KMS-11 (cell line): Measurements from ENCODE around the gene BRCA2.

Experiments used
- H2AFZ ChIP-seq: fragments of 200-600 bp; sonication (generic); 2 replicates; pipeline ENCODE4 v1.6.1; 2016; ENCODE audit warnings: antibody characterized with exemption, mixed run types, low read depth
- H3K27ac ChIP-seq: fragments of 200-600 bp; sonication (generic); 2 replicates; pipeline ENCODE4 v1.6.1; 2016; ENCODE audit warnings: mild to moderate bottlenecking, mixed run types
- H3K27me3 ChIP-seq: fragments of 200-600 bp; sonication (generic); 2 replicates; pipeline ENCODE4 v1.6.1; 2017; ENCODE audit warnings: mild to moderate bottlenecking, low read depth, mixed run types, moderate library complexity; ENCODE audit not compliant: insufficient read depth
- H3K36me3 ChIP-seq: fragments of 200-600 bp; sonication (generic); 2 replicates; pipeline ENCODE4 v1.6.1; 2017; ENCODE audit warnings: mild to moderate bottlenecking, mixed run types; ENCODE audit not compliant: insufficient read depth
- H3K4me1 ChIP-seq: fragments of 200-600 bp; sonication (generic); 2 replicates; pipeline ENCODE4 v1.6.1; 2016; ENCODE audit warnings: mild to moderate bottlenecking, low read depth, mixed run types; ENCODE audit not compliant: poor library complexity, severe bottlenecking
- H3K4me2 ChIP-seq: fragments of 200-600 bp; sonication (generic); 2 replicates; pipeline ENCODE4 v1.7.0; 2016; ENCODE audit warnings: mild to moderate bottlenecking, mixed run types
- H3K4me3 ChIP-seq: fragments of 200-600 bp; sonication (generic); IDR thresholded peaks from 2 replicates; pipeline ENCODE4 v1.6.1; 2017; ENCODE audit warnings: low read depth, low read length, mixed read lengths; ENCODE audit not compliant: insufficient read depth
- H3K79me2 ChIP-seq: fragments of 200-600 bp; sonication (generic); 2 replicates; pipeline ENCODE4 v1.6.1; 2016; ENCODE audit warnings: low read depth, mixed run types; ENCODE audit not compliant: insufficient read depth
- H3K9ac ChIP-seq: fragments of 200-600 bp; sonication (generic); 2 replicates; pipeline ENCODE4 v1.6.1; 2016; ENCODE audit warnings: mild to moderate bottlenecking, mixed run types
- H4K20me1 ChIP-seq: fragments of 200-600 bp; sonication (generic); 2 replicates; pipeline ENCODE4 v1.6.1; 2016; ENCODE audit warnings: mild to moderate bottlenecking, mixed run types; ENCODE audit not compliant: insufficient read depth
- TF ChIP-seq, protein P1 (sequence below): fragments of 200-600 bp; sonication (generic); conservative IDR thresholded peaks from 2 replicates; pipeline ENCODE4 v1.6.1; 2017; ENCODE audit warnings: low read depth, mild to moderate bottlenecking, antibody characterized with exemption, low read length, moderate library complexity, mixed read lengths

BRCA2 gene

DNA sequence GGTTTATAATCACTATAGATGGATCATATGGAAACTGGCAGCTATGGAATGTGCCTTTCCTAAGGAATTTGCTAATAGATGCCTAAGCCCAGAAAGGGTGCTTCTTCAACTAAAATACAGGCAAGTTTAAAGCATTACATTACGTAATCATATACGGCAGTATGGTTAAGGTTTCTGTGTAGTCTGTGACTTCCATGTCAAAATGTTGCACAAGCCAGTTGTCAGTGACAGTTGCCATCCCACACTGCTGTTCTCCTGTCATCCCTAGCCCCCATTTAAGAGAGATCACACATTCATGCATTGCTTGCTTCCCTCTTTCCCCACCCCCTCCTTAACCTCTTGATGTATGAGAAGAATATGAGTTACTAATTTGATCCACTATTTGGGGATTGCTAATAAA, 47.3 kb downstream of the BRCA2 start:
- Histone ChIP-seq H3K9ac (no peak overlapping the region), H3K36me3 (no peaks in the 10 kb centered on the region), H2AFZ (no peak overlapping the region), H3K4me2 (no peak overlapping the region), H3K27me3 (no peaks in the 10 kb centered on the region), H3K4me1 (no peaks in the 10 kb centered on the region), H3K27ac (no peak overlapping the region), H3K79me2 (no peaks in the 10 kb centered on the region), H4K20me1 (no peaks in the 10 kb centered on the region), H3K4me3 (no peak overlapping the region)
- TF ChIP-seq, protein P1, sequence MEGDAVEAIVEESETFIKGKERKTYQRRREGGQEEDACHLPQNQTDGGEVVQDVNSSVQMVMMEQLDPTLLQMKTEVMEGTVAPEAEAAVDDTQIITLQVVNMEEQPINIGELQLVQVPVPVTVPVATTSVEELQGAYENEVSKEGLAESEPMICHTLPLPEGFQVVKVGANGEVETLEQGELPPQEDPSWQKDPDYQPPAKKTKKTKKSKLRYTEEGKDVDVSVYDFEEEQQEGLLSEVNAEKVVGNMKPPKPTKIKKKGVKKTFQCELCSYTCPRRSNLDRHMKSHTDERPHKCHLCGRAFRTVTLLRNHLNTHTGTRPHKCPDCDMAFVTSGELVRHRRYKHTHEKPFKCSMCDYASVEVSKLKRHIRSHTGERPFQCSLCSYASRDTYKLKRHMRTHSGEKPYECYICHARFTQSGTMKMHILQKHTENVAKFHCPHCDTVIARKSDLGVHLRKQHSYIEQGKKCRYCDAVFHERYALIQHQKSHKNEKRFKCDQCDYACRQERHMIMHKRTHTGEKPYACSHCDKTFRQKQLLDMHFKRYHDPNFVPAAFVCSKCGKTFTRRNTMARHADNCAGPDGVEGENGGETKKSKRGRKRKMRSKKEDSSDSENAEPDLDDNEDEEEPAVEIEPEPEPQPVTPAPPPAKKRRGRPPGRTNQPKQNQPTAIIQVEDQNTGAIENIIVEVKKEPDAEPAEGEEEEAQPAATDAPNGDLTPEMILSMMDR, result no peak

DNA sequence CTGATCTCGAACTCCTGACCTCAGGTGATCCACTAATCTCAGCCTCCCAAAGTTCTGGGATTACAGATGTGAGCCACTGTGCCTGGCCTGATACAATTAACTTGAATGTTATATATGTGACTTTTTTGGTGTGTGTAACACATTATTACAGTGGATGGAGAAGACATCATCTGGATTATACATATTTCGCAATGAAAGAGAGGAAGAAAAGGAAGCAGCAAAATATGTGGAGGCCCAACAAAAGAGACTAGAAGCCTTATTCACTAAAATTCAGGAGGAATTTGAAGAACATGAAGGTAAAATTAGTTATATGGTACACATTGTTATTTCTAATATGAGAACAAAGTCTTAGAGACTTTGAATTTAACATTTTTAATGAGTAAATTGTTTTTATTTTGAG, 55.5 kb downstream of the BRCA2 start:
- no peak overlapping the region for H2AFZ ChIP-seq
- H3K36me3 ChIP-seq, result no peaks in the 10 kb centered on the region
- H3K9ac ChIP-seq, result no peak overlapping the region
- no peak overlapping the region for H3K27ac ChIP-seq
- H3K79me2 ChIP-seq, result no peaks in the 10 kb centered on the region
- no peaks in the 10 kb centered on the region for H3K4me1 ChIP-seq
- no peaks in the 10 kb centered on the region for H3K27me3 ChIP-seq
- TF ChIP-seq, protein P1, result no peak
- H3K4me2 ChIP-seq, result no peak overlapping the region
- no peaks in the 10 kb centered on the region for H4K20me1 ChIP-seq
- H3K4me3 ChIP-seq, result no peak overlapping the region

DNA sequence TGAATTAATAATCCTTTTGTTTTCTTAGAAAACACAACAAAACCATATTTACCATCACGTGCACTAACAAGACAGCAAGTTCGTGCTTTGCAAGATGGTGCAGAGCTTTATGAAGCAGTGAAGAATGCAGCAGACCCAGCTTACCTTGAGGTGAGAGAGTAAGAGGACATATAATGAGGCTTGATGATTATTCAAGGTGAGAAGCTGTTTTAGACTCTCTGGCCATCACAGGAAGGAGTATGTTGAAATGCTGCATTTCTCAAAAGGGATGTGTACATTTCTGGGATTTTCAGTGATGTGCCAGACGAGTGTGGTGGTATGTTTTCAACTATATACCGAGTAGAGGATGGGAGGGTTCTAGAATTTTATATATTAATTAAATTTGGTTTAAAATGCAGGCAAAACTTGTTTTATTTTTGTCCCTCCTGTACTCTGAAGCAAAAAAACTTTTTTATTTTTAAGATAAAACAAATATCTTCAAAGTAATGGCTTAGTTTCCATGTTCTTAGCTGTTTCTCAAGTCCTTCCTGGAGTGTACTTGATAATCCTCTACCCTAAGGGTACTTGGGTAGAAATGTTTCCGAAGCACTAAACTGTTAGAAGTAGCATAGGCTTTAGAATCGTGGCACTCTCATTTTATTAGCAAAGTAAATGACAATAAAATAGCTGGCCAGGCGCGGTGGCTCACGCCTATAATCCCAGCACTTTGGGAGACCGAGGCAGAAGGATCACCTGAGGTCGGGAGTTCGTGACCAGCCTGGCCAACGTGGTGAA, 61.5 kb downstream of the BRCA2 start:
- Histone ChIP-seq H2AFZ (no peak overlapping the region), H3K9ac (no peak overlapping the region), H3K4me1 (no peaks in the 10 kb centered on the region), H3K4me3 (no peak overlapping the region), H3K79me2 (no peaks in the 10 kb centered on the region), H3K27me3 (no peaks in the 10 kb centered on the region), H3K27ac (no peak overlapping the region), H3K4me2 (no peak overlapping the region), H3K36me3 (no peaks in the 10 kb centered on the region), H4K20me1 (no peaks in the 10 kb centered on the region)
- TF ChIP-seq, protein P1, result no peak

DNA sequence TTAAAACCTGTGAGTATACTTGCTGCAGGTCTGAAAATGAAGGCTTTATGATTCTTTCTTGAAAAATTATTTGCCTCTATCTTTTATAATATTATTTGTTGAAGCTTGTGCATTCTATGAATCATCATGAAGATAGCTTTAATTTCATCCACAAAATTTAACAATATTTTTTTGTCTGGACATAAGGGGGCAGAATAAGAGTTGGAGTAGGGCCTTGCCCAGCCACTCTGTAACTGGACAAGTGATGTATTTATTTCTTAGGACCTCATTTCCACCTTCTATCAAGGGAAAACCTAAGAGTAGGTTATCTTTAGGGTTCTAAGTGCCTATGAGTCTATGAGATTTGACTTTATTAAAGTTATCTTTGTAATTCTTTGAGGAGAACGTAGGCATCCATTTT, 62.7 kb downstream of the BRCA2 start:
- TF ChIP-seq, protein P1, result no peak
- H3K36me3 ChIP-seq, result no peaks in the 10 kb centered on the region

More for the DNA sequence above, 62.7 kb downstream of the BRCA2 start:
- H4K20me1 ChIP-seq, result no peaks in the 10 kb centered on the region
- no peaks in the 10 kb centered on the region for H3K4me1 ChIP-seq
- H3K27me3 ChIP-seq, result no peaks in the 10 kb centered on the region
- H3K4me3 ChIP-seq, result no peak overlapping the region
- no peak overlapping the region for H3K9ac ChIP-seq
- no peaks in the 10 kb centered on the region for H3K79me2 ChIP-seq
- H2AFZ ChIP-seq, result no peak overlapping the region
- H3K4me2 ChIP-seq, result no peak overlapping the region
- H3K27ac ChIP-seq, result no peak overlapping the region
